Calu3 (cell line): ENCODE results near the gene RIMS4. TPM values are rescaled to one million over a fixed set of nuclear protein-coding genes. Genes with fewer than 3 reads are reported as not detected.

ENCODE experiments used
- BruUV-seq: library from RNA; stranded (reverse); fragments of 400-500 nt; replicated peaks from 2 replicates; lab custom pipeline; 2021; lab: Mats Ljungman, UMichigan
- CTCF ChIA-PET: fragments of 300-600 bp; sonication (Branson Sonifier 250); formaldehyde crosslinking; loops from one replicate; lab custom pipeline; 2022; ENCODE audit warnings: antibody characterized with exemption; lab: Charles Lee
- DNase-seq: peaks from one replicate; pipeline ENCODE4 v3.0.0; 2022
- H3K27ac Mint-ChIP-seq: one replicate; pipeline ENCODE4 v1.8.0; 2022; ENCODE audit warnings: mixed read lengths; ENCODE audit not compliant: unreplicated experiment
- H3K27me3 Mint-ChIP-seq: one replicate; pipeline ENCODE4 v1.8.0; 2022; ENCODE audit warnings: mixed read lengths; ENCODE audit not compliant: unreplicated experiment
- H3K36me3 Mint-ChIP-seq: one replicate; pipeline ENCODE4 v1.8.0; 2022; ENCODE audit warnings: mild to moderate bottlenecking, moderate library complexity, mixed read lengths; ENCODE audit not compliant: insufficient read depth, unreplicated experiment
- H3K4me1 Mint-ChIP-seq: one replicate; pipeline ENCODE4 v1.8.0; 2022; ENCODE audit warnings: mild to moderate bottlenecking, low read depth, mixed read lengths; ENCODE audit not compliant: unreplicated experiment
- H3K4me3 Mint-ChIP-seq: one replicate; pipeline ENCODE4 v1.8.0; 2022; ENCODE audit warnings: mild to moderate bottlenecking, low read depth, moderate library complexity, mixed read lengths; ENCODE audit not compliant: unreplicated experiment
- H3K9me3 Mint-ChIP-seq: one replicate; pipeline ENCODE4 v1.8.0; 2022; ENCODE audit warnings: low read depth, mixed read lengths; ENCODE audit not compliant: unreplicated experiment
- CTCF ChIP-seq: fragments of 200-600 bp; IDR thresholded peaks from one replicate; pipeline ENCODE4 v1.8.0; 2022; ENCODE audit warnings: antibody characterized with exemption; ENCODE audit not compliant: unreplicated experiment
- intact Hi-C: fragments of 100-400 bp; cut with micrococcal nuclease; formaldehyde crosslinking; loops from one replicate; pipeline ENCODE4 v1.10.0; 2022; ENCODE audit not compliant: unreplicated experiment
- total RNA-seq: library from RNA; stranded (reverse); gene quantifications from 2 replicates; pipeline ENCODE4 v1.2.3, GENCODE V29; 2022

The RIMS4 gene
- total RNA-seq, 1 experiment from 2014 or later, result 0.40 TPM

DNA sequence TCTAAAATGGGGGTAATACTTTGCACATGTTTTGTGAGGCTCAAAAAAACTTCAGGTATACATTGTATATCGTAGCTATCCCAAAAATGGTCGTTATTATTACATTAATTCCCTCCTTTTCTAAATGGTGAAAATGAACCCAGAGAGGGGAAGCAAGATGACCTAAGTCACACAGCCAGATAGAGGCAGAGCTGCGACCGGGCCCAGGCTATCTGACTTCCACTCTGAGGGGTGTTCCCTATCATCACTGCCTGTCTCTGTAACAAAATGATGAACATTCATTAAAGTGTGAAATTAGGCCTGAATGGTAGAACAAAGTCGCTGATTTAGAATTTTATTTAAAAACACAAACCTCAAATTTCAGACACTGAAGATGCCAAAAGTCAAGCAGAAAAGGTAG, 29.1 kb upstream of the RIMS4 start:
- no peaks in the 10 kb centered on the region for H3K36me3 Mint-ChIP-seq
- H3K9me3 Mint-ChIP-seq, result peaks cover 3% of the 10 kb centered on the region
- BruUV-seq, result no TSS peak

GRCh38 chr20:44838521-44838920, 28.2 kb upstream of the RIMS4 start:
- no TSS peak for BruUV-seq
- H3K36me3 Mint-ChIP-seq, result no peaks in the 10 kb centered on the region
- H3K27ac Mint-ChIP-seq, result no peak overlapping the region
- no peaks in the 10 kb centered on the region for H3K4me1 Mint-ChIP-seq
- peaks cover 37% of the 10 kb centered on the region for H3K27me3 Mint-ChIP-seq
- DNase-seq, result no peak
- intact Hi-C loops, result no loop called here
- H3K4me3 Mint-ChIP-seq, result no peak overlapping the region
- no peak for TF ChIP-seq CTCF
- H3K9me3 Mint-ChIP-seq, result peaks cover 3% of the 10 kb centered on the region
- CTCF ChIA-PET, result no interaction called here

More for the DNA sequence above, 29.1 kb upstream of the RIMS4 start:
- Mint-ChIP-seq H3K4me3 (no peak overlapping the region), H3K4me1 (no peaks in the 10 kb centered on the region), H3K27me3 (peaks cover 47% of the 10 kb centered on the region), H3K27ac (no peak overlapping the region)
- intact Hi-C loops, result no loop called here
- no peak for TF ChIP-seq CTCF
- DNase-seq, result no peak
- CTCF ChIA-PET, result no interaction called here

- Mint-ChIP-seq H3K27me3 (peaks cover 33% of the 10 kb centered on the region), H3K9me3 (peaks cover 3% of the 10 kb centered on the region), H3K4me1 (no peaks in the 10 kb centered on the region), H3K4me3 (no peak overlapping the region), H3K36me3 (no peaks in the 10 kb centered on the region), H3K27ac (no peak overlapping the region)
- intact Hi-C loops, result no loop called here
- no peak for DNase-seq
- no peak for TF ChIP-seq CTCF
- no TSS peak for BruUV-seq
- CTCF ChIA-PET, result interaction anchor here (1.1 kb wide), 1 partner anchor 54 kb away, joined by 3 read pairs; no protein-coding TSS in a partner anchor
Measured at GRCh38 chr20:44837946-44838345, 27.6 kb upstream of the RIMS4 start.

GRCh38 chr20:44836601-44837120, 26.3 kb upstream of the RIMS4 start:
- CTCF ChIA-PET, result no interaction called here
- H3K27me3 Mint-ChIP-seq, result peaks cover 33% of the 10 kb centered on the region
- TF ChIP-seq CTCF, result no peak
- no peaks in the 10 kb centered on the region for H3K4me1 Mint-ChIP-seq
- no TSS peak for BruUV-seq
- H3K9me3 Mint-ChIP-seq, result peaks cover 3% of the 10 kb centered on the region
- no peak for DNase-seq
- no peak overlapping the region for H3K4me3 Mint-ChIP-seq
- intact Hi-C loops, result no loop called here
- no peak overlapping the region for H3K27ac Mint-ChIP-seq
- H3K36me3 Mint-ChIP-seq, result no peaks in the 10 kb centered on the region
